Activated CD8-positive, alpha-beta memory T cell treated with anti-CD3 and anti-CD28 coated beads, Interleukin-2, amount 50 U/mL, for 24 hours (primary cell): Measurements from ENCODE around the gene ACCS.

Experiments used
- DNase-seq: peaks from one replicate; pipeline ENCODE4 v3.0.0-alpha.2; 2020; ENCODE audit errors: extremely low read depth

Gene ACCS

DNA sequence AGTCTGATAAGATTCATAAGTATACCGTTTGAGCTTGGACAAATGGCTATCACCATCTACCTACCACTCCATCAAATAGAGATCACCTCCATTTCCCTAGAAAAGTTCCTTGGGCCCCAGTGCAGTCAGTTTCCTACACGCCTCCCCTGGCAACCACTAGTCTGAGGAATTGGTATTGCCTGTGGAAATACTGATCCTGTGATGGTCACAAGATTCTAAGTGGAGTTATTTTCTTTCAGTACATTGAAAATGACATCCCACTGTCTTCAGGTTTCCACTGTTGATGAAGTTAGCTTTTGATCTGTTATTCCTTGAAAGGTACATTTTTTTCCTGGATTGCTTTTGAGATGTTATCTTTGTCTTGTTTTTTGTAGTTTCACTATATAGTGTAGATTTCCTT is 22.9 kb upstream of the ACCS start:
- no peak for DNase-seq

DNA sequence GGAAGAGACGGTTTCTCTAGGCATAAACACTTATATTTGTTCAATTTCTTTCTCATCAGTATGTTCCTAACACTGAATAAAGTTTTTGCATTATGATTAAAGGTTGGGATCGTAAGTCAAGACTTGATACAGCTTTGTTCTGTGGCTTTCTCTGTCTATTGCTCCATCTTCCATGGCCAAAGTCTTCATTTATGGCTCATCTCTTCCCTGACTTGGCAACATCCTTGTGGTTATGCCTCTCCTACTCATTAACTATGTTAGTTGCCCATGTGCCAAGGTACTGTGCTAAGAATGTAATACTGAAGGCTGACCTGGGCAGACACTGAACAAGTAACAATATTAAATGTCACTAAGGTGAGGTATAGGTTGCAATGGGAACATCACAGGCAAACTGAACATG is 19.9 kb upstream of the ACCS start:
- DNase-seq, result no peak

DNA sequence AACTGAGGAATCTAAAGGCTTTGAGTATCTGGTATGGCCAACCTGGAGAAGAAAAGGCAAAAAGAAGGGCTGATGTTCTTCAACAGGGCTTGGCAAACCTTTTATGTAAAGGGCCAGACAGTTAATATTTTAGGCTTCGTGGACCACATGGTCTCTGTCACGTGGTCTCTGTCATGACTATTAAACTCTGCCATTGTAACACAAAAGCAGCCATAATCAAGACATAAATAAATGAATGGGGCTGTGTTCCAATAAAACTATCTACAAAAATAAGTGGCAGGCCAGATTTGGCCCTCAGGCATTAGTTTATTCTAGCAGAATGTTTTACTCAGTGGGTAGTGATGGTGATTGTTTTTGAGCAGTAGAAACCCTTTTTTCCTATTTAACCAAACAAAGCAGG is 18.8 kb upstream of the ACCS start:
- no peak for DNase-seq

DNA sequence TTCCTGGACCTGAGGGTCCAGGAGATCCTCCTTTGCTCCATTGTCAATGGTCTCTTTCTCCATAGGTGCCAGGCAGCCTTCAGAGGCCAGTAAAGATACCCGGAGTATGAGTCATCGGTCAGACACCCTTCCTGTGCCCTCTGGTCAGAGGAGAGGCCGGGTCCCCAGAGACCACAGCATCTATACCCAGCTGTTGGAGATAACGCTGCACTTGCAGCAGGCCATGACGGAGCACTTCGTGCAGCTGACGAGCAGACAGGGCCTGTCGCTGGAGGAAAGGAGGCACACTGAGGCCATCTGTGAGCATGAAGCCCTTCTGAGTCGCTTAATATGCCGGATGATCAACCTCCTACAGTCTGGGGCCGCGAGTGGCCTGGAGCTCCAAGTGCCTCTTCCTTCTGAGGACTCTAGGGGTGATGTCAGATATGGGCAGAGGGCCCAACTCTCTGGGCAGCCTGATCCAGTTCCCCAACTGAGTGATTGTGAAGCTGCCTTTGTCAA is 18.1 kb upstream of the ACCS start, which contains the start of gene ACCSL:
Gene ACCSL (plus strand): TSS at position 51 of the 501 bp plus-strand sequence. CDS start 56 bp downstream, at position 107.
- no peak for DNase-seq

DNA sequence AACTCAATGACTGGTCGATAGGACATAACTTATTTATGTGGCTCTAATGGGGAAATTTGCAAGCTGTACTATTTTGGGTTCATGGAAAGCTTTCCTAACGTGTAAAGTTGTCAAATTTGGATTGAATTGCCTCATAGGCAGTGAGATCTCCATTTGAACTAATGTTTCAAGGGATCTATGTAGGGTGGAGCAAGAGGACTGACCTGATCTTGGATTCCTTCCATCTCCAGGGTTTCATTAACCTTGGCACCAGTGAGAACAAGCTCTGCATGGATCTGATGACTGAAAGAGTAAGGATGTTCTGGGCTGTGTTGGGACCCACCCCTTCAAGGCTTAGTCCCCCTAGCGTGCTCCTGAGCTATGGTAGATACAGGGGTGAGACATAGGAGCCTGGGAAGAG is 16.2 kb upstream of the ACCS start:
- DNase-seq, result no peak

DNA sequence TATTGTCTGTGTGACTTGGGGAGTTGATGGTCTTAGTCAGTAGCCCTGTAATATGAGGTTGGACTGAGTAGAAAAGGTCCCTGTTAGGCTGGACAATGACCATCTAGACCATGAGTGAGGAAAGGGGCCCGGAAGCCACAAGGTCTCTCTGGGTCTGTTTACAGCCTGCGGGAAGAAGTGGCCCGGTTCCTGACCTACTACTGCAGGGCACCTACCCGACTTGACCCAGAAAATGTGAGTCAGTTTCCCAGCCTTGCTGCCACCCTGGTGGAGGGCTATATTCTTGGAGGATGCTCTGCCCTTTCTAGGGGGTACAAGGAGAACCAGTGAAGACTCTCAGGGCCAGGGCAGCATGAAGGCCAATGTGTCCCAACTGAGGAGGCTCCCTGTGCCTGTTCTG is 14.9 kb upstream of the ACCS start:
- no peak for DNase-seq

DNA sequence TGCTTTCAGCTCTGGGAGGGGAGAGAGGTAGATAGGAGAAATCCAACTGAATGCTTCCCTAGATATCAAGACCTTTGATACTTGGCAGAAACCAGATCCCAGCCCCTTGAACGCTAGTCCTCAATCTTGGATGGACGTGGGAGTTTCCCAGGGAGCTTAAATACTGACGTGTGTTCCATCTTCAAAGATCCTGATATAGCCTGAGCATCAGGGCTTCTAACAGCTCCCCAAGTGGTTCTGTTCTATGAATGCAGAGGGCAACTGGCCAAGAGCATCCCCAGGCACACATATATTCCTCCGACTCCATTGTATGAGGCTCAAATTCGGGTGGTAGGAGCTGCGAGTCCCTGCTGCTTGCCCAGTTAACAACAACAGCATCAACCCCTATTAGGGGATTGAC is 8.7 kb upstream of the ACCS start:
- no peak for DNase-seq

DNA sequence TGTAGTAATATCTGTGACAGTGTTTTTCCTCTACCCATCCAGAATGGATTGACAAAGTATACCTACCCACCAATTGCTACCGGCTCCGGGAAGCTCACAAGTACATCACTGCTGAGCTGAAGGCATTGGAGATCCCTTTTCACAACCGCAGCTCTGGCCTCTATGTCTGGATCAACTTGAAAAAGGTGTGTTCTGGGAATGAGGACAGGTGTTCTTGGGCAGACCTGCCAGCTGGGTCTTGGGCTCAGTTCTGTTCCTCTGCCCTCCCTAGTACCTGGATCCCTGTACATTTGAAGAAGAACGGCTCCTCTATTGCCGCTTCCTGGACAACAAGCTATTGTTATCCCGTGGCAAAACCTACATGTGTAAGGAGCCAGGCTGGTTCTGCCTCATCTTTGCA is 7.8 kb upstream of the ACCS start:
- DNase-seq, result no peak

DNA sequence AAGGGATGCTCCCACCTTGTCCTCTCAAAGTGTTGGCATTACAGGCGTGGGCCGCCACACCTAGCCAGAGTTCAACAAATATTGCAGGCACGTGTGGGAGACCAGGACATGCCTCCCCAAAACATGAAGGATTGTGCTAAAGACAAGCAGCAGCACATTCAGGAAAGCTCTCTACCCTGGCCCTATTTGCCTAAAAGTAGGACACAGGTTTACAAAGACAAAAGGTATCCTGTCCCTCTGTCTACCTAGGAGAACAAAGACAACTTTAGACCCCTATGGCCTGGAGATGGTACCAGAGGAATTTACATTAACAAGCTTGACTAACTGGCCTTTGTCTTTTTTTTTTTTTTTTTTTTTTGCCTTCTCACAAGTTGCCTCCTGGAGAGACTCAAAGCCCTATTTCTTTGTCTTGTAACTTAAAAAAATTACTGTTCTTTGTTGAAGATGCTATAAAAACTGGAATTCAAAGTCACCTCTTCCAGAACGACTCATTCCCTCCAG is 859 bp upstream of the ACCS start:
- no peak for DNase-seq

DNA sequence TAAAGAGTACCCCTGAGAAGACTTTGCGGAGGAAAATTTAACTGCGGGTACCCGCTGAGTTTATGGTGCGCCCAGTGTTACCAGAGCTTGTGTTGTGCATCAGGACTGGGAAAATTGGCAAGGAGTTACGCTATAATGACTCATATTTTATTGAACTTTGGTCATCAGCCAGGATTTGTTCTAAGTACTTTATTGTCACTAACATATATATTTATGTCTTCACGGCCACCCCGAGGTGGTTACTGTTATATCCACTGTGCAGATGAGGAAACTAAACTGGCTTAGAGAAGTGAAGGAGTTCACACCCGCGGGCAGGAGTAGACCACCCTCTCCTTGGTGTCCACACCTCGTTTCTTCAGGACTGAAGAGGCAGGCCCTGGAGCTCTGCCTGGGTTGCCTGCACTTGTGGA is 667 bp downstream of the ACCS start:
- DNase-seq, result no peak

DNA sequence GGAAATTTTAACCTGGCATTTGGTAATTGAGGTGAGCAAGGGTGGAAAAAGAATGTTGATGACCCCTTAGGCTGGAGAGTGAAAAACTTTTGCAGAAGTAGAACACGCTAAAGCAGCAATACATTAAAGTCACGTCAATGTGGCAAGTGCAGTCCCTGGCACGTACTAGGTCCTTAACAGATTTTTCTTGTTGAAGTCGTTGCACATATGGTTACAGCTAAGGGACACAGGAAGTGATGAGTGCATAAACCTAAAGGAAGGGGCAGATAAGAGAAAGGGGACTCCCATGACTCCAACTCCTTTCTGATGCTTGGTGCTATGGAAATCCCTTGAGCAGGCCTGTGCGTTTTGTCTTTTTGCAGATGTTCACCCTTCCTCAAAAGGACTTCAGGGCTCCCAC is 1.2 kb downstream of the ACCS start:
- no peak for DNase-seq

DNA sequence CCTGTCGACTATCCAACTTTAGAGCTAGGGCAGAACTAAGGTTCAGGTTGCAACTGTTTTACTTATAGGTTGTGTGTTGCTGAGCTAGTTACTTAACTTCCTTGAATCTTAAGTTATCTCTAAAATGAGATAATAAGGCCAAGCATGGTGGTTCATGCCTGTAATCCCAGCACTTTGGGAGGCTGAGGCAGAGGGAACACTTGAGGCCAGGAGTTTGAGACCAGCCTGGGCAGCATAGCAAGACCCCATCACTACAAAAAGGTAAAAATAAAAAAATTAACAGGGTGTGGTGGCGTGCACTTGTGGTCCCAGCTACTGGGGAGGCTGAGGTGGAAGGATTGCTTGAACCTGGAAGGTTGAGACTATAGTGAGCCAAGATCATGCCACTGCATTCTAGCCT is 2.1 kb downstream of the ACCS start:
- no peak for DNase-seq

DNA sequence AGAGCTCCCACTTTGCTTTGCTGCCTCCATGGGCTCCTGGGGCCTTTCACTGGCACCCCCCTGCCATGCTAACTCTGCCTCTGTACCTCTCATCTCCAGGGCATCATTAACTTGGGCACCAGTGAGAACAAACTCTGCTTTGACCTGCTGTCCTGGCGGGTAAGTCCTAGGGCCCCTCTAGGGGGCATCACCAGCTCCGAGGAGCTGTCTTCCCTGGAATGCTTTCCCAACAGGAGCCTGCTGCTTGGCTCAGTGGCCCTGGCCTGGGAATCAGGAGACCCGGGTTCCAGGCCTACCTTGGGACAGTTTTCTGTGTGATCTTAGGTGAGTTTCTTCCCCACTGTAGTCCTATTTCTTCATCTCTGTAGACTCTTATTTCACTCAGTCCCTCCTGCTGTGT is 5.1 kb downstream of the ACCS start:
- DNase-seq, result no peak

DNA sequence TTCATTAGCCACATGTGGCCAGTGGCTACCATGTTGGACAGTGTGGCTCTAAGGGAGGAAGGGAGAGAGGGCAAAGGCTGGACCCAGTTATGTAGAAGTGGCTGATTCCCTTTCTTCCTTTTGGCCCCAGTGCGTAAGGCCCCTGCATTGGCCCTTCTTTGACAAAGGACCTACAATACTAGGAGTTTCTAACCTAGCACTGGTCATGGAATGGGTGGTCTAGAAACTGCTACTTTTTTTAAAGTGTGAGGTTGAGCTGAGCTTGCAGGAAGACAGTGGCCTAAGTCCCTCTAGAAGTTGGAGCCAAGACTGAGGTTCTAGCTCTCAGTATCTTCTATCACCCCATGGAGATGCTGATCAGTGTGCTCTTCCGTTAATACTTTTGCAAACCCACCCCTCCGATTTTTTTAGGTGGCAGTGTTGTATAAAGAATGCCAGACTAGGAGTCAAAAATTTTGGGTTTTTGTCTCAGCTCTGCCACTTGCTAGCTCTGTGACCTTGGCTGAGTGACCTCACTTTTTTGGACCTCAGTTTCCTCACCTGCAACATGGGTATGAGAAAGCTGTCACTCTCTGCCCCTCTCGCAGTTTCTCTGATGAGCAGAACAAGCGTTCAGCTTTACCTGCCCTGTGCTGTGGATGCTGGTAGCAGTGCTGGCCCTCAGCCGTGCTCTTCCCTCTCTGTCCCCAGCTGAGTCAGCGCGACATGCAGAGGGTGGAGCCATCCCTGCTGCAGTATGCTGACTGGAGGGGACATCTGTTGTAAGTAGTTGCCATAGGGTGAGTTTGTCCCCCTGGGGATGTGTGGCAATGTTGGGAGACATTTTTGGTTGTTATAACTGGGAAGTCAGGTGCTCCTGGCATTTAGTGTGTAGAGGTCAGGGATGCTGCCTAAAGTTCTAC is 6.9 kb downstream of the ACCS start:
- DNase-seq, result no peak

DNA sequence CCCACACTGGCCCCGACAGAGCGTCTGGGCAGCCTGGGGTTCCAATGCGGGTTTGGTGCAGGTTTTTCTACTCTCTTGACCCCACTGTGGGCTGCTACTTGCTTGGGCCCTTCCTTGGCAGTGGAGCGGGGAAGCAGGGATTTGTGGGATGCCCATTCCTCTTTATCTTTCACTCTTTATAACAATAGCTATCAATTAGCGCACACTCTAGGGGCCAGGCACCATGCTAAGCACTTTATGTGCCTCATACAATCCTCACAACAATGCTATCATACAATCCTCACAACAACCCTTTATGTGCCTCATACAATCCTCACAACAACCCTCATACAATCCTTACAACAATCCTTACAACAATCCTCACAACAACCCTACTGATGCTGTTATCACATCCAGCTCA is 12.7 kb downstream of the ACCS start:
- DNase-seq, result no peak

DNA sequence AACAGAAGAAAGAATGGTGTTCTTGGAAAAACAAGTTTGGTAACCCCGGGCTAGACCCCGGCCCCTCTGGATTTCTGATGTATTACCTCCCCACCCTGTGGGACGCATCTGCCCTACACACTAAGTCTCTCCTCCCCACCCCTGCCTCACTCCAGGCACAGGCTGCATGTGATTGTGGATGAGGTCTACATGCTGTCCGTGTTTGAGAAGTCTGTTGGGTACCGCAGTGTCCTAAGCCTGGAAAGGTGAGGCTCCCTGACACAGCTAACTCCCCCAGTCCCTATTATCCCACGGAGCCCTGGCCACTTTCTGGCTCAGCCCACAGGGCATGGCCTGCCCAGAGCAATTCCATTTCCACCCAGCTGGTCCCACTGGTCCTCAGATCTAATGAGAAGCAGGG is 13.3 kb downstream of the ACCS start:
- no peak for DNase-seq

DNA sequence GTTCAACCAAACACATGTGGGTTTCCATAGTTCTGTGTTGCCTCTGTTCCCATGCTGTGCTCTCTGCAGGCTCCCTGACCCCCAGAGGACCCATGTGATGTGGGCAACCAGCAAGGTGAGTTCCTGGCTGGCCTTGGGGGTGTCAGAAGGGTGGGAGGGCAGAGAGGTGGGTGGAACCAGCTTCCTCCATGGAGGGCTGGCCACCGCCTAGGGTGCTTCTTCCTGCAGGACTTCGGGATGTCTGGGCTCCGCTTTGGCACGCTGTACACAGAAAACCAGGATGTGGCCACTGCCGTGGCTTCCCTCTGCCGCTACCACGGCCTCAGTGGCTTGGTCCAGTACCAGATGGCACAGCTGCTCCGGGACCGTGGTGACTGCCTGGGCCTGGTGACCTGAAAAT is 14.9 kb downstream of the ACCS start:
- DNase-seq, result no peak

DNA sequence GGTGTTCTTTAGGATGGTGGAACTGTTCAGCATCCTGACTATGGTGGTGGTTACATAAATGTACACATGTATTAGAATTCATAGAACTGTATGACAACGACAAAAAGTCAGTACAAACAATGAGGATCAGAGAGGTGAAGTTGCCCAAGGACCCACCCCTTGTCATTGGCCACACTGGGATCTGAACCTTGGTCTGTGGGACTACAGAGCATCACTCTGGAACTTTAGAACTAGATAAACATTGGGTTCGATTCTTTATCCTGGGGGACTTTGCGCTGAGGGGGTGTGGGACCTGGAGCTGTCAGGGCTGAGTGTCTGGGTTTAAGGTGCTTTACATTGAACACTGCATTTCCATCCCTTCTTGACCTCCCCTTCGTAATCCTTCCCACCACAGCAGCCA is 16.6 kb downstream of the ACCS start:
- no peak for DNase-seq

DNA sequence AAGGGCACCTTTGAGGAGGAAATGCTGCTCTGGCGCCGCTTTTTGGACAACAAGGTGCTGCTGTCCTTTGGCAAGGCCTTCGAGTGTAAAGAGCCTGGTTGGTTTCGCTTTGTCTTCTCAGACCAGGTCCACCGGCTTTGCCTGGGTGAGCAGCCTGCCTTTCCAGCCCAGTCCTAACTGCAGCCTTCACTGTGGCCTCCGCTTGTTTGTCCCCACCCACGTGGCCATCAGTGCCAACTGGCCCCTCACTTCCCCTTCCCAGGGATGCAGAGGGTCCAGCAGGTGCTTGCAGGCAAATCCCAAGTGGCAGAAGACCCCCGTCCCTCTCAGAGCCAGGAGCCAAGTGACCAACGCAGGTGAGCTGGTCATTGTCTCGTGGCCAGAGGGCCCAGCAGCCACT is 17.4 kb downstream of the ACCS start:
- no peak for DNase-seq

DNA sequence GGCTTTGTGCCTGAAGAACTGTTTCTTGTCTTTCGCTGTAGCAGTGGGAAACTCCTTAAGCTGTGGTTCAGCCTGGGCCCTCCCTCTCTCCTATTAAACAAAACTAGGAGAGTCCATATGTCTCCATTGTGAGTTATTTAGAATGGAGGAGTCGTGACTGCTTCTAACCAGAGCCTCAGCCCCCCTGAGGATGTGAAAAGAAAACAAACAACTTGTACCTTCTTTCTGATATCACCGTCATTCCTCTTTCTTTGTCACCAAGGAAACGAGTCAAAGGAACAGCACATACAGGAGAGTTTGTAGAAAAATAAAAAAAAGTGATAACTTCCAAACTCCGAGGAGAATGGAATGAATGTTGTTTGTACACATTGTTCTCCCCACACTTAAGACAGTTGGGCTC is 17.8 kb downstream of the ACCS start:
- no peak for DNase-seq

DNA sequence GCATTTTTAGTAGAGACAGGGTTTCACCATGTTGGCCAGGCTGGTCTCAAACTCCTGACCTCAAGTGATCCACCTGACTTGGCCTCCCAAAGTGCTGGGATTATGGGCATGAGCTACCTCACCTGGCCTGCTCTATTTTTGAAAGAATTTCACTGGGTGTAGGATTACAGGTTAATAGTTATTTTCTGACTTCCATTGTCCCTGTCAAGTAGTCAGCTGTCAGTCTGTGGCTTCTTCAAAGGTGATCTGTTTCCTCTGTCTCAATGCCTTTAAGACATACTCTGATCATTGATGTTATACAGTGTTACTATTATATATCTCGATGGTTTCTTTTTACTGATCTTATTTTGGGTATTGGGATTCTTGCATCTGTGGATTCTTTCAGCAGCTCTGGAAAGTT is 19.3 kb downstream of the ACCS start:
- no peak for DNase-seq

DNA sequence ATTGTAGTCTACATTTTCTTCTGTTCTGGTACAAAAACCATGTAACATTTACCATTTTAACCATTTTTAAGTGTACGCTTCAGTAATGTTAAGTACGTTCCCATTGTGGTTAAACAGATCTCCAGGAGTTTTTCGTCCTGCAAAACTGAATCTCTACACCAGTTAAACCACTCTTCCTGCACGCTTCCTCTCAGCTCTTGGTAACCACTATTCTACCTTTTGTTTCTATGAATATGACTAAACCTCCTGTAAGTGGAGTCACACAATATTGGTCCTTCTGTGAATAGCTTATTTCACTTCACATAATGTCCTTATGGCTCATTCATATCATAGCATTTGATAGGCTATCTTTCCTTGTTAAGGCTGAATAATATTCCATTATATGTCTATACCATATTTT is 22.3 kb downstream of the ACCS start:
- no peak for DNase-seq

DNA sequence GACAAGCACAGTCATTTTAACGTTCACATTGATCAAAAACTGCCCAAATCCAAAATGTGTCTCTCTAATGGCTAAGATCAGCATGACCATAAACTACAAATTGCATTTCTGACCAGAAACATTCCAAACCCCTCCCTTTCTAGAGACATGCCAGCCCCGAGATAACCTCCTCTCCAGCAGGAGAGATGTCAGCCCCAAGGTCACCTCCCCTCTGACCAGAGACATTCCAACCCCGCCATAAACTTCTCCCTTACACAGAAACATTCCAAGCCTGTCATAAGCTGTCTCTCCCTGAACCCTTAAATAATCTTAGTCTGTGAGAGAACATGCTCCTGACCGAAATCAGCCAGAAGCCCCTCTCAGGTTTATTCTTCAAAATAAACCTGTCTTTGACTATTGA is 22.8 kb downstream of the ACCS start:
- no peak for DNase-seq

DNA sequence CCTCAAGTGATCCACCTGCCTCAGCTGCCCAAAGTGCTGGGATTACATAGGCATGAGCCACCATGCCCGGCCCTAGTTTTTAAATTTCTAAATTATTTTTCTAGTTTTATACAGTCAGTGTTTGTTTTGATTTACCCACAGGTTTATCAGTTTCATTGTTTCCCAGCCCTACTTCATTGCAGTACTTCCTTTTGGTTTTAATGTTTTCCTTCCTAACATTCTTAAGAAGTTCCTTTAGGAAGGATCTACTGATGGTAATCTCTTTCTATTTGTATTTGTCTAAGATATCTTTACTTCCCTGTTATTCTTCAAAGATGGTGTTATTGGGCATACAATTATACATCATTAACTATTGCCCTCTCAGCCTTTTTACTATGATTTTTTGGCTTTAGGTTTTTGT is 24.5 kb downstream of the ACCS start:
- no peak for DNase-seq
